Cardiac muscle cell (in vitro differentiated cells and primary cell): Measurements from ENCODE around the gene IQSEC3. TPM values are rescaled to one million over a fixed set of nuclear protein-coding genes. Genes with fewer than 3 reads are reported as not detected.

ENCODE experiments used
- DNase-seq, 2 donors: peaks; one replicate each; pipeline versions ENCODE4 v3.0.0 to v3.0.0-alpha.2; 2010 to 2017; ENCODE audit warnings: low read depth in 1 of 2, low spot score in 1 of 2
- H3K27ac ChIP-seq: fragments of 200-600 bp; sonication (generic); 2 replicates; pipeline ENCODE4 v1.5.1; 2016
- H3K27me3 ChIP-seq: fragments of 200-600 bp; sonication (generic); 2 replicates; pipeline ENCODE4 v1.6.0; 2016; ENCODE audit warnings: control low read depth
- H3K36me3 ChIP-seq: fragments of 200-600 bp; sonication (generic); 2 replicates; pipeline ENCODE4 v1.5.1; 2016; ENCODE audit warnings: control low read depth
- H3K4me1 ChIP-seq: fragments of 200-600 bp; sonication (generic); 2 replicates; pipeline ENCODE4 v1.8.1; 2017; ENCODE audit warnings: low read depth, mild to moderate bottlenecking, mixed run types
- H3K4me3 ChIP-seq: fragments of 200-600 bp; sonication (generic); 2 replicates; pipeline ENCODE4 v1.5.1; 2016; ENCODE audit warnings: mild to moderate bottlenecking
- H3K9me3 ChIP-seq: fragments of 200-600 bp; sonication (generic); 2 replicates; pipeline ENCODE4 v1.5.1; 2017; ENCODE audit warnings: low read depth, mild to moderate bottlenecking, control low read depth
- polyA plus RNA-seq: library from polyadenylated mRNA; unstranded; fragments of >200 nt; fragmentation: Nextera tagmentation; extraction: Ambion mirVana; gene quantifications from 2 replicates; pipeline ENCODE4 v1.2.1, GENCODE V29; 2016
- total RNA-seq: library from RNA; depleted of rRNA; stranded (reverse); fragments of >200 nt; gene quantifications from 2 replicates; pipeline ENCODE4 v1.2.3, GENCODE V29; 2016
- TF ChIP-seq, protein P1 (sequence below): IDR thresholded peaks from 2 replicates; pipeline ENCODE4 v1.5.1; 2012; ENCODE audit warnings: low read depth, mild to moderate bottlenecking, low read length

Gene IQSEC3
- total and polyA plus RNA-seq, 2 experiments from 2014 or later = 0.42 to 2.7 TPM

- DNase-seq = peak in 1 of 2 donors; percentile 50
- H3K27me3 ChIP-seq = peaks cover 8% of the 10 kb centered on the region
- H3K9me3 ChIP-seq = no peaks in the 10 kb centered on the region
- H3K4me3 ChIP-seq = no peak overlapping the region
- TF ChIP-seq, protein P1, sequence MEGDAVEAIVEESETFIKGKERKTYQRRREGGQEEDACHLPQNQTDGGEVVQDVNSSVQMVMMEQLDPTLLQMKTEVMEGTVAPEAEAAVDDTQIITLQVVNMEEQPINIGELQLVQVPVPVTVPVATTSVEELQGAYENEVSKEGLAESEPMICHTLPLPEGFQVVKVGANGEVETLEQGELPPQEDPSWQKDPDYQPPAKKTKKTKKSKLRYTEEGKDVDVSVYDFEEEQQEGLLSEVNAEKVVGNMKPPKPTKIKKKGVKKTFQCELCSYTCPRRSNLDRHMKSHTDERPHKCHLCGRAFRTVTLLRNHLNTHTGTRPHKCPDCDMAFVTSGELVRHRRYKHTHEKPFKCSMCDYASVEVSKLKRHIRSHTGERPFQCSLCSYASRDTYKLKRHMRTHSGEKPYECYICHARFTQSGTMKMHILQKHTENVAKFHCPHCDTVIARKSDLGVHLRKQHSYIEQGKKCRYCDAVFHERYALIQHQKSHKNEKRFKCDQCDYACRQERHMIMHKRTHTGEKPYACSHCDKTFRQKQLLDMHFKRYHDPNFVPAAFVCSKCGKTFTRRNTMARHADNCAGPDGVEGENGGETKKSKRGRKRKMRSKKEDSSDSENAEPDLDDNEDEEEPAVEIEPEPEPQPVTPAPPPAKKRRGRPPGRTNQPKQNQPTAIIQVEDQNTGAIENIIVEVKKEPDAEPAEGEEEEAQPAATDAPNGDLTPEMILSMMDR = no peak
- no peaks in the 10 kb centered on the region for H3K36me3 ChIP-seq
- H3K27ac ChIP-seq = no peak overlapping the region
- no peaks in the 10 kb centered on the region for H3K4me1 ChIP-seq
These were observed 20.7 kb downstream of the IQSEC3 start for GRCh38 chr12:87315-87714.

GRCh38 chr12:87856-88255, 21.3 kb downstream of the IQSEC3 start:
- Histone ChIP-seq H3K4me3 (no peak overlapping the region), H3K27ac (no peak overlapping the region), H3K36me3 (no peaks in the 10 kb centered on the region), H3K9me3 (no peaks in the 10 kb centered on the region), H3K27me3 (peaks cover 4% of the 10 kb centered on the region), H3K4me1 (no peaks in the 10 kb centered on the region)
- TF ChIP-seq, protein P1 = no peak
- DNase-seq = no peak

DNA sequence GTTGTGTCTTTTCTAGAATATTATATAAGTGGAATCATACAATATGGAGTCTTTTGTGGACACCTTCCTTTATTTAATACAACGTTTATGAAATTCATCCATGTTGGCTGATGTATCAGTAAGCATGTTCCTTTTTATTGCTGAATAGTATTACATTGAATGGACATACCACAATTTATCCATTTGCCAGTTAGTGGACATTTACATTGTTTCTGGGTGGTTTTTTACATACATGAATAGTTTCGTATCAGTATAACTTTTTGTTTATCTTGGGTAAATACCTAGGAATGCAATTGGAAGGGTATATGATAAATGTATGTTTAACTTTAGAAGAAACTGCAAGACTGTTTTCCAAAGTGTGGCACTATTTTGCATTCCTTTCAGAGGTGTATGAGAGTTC, 23.1 kb downstream of the IQSEC3 start:
- Histone ChIP-seq H3K27ac (no peak overlapping the region), H3K4me1 (no peaks in the 10 kb centered on the region), H3K9me3 (no peaks in the 10 kb centered on the region), H3K36me3 (no peaks in the 10 kb centered on the region), H3K27me3 (no peaks in the 10 kb centered on the region), H3K4me3 (no peak overlapping the region)
- no peak for DNase-seq
- TF ChIP-seq, protein P1 = no peak

- no peak for DNase-seq
- Histone ChIP-seq H3K9me3 (no peaks in the 10 kb centered on the region), H3K4me1 (no peaks in the 10 kb centered on the region), H3K36me3 (no peaks in the 10 kb centered on the region), H3K27me3 (no peaks in the 10 kb centered on the region), H3K27ac (no peak overlapping the region), H3K4me3 (no peak overlapping the region)
- TF ChIP-seq, protein P1 = no peak
These were observed 24.6 kb downstream of the IQSEC3 start for GRCh38 chr12:91213-91612.

GRCh38 chr12:93266-94005, 26.9 kb downstream of the IQSEC3 start:
- TF ChIP-seq, protein P1 = no peak
- Histone ChIP-seq H3K36me3 (no peaks in the 10 kb centered on the region), H3K4me1 (no peaks in the 10 kb centered on the region), H3K27me3 (no peaks in the 10 kb centered on the region), H3K9me3 (no peaks in the 10 kb centered on the region), H3K4me3 (no peak overlapping the region), H3K27ac (no peak overlapping the region)
- DNase-seq = no peak
